ENCODE data around the gene CEP250.

GRCh38 chr20:35515949-35516645 lies 60.7 kb downstream of the CEP250 start:
- no peak for TF ChIP-seq CTCF (conservative IDR thresholded peaks at IDR 0.05; ENCODE audit: low read depth, low read length)
- TF ChIP-seq POLR2A (IDR thresholded peaks at IDR 0.05; ENCODE audit: low read depth, low read length), result no peak
- TF ChIP-seq FOS (IDR thresholded peaks at IDR 0.05; ENCODE audit: low read depth, low read length), result peak; percentile 40; the same call in 1 of the 2 replicates
